HG03571 (cell line): Measurements from ENCODE around the gene CCNY.
A peak's percentile ranks its signal among the peaks of the same experiment; 100 is the strongest.

Experiments used
- ATAC-seq: cut with Tn5 transposase; IDR thresholded peaks from one replicate; pipeline ENCODE4 v1.9.1; 2021; ENCODE audit not compliant: unreplicated experiment

The CCNY gene

DNA sequence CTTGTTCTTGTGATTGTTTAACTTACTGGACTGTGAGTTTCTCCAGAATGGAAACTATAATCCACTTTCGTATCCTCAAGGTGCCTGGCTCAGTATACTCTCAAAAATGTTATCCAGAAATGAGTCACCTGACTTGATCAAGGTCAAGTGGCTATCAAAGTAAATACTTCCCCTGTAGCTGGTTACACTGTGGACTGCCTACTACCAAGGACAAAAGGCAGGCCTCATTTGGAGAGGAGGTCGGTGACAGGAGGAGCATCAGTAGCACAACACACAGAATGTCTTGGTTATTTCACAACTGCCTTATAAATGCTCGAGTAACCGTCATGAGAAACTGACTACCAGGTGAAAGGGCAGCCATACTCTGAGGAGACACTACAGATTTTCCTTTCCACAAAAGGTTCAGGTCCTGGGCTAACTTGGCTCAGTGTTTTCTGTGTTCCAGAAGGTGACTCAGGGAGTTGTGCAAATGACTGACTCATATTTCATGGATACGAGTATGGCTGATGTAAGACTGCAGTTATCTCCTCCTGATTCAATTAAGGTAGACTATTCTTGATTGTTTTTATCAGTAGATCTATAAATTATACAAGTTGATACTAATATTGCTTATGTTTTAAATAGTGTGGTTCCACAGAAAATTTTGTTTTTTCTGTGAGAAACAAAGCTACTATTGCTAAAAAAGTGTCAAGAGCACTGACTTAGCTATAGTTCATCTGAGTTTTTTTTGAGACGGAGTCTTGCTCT, 4.2 kb upstream of the CCNY start:
- ATAC-seq, result no peak

DNA sequence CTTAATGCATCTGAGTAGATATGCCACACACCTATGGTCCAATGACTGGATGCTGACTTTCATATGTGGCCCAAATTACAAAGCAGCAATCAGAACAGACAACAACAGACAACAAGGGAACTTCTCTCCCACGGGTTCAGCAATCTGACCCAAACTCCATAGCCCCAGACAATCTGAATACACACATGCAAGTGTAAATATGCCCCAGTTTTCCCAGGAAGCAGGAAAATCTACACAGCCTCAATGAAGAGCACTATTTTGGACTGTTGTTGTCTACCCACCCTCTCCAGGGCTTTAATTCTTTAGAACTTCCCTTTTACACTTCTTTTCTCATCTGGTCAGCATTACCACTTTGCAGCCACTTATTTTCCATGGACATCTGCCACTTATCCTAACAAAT, 2.0 kb upstream of the CCNY start:
- no peak for ATAC-seq

DNA sequence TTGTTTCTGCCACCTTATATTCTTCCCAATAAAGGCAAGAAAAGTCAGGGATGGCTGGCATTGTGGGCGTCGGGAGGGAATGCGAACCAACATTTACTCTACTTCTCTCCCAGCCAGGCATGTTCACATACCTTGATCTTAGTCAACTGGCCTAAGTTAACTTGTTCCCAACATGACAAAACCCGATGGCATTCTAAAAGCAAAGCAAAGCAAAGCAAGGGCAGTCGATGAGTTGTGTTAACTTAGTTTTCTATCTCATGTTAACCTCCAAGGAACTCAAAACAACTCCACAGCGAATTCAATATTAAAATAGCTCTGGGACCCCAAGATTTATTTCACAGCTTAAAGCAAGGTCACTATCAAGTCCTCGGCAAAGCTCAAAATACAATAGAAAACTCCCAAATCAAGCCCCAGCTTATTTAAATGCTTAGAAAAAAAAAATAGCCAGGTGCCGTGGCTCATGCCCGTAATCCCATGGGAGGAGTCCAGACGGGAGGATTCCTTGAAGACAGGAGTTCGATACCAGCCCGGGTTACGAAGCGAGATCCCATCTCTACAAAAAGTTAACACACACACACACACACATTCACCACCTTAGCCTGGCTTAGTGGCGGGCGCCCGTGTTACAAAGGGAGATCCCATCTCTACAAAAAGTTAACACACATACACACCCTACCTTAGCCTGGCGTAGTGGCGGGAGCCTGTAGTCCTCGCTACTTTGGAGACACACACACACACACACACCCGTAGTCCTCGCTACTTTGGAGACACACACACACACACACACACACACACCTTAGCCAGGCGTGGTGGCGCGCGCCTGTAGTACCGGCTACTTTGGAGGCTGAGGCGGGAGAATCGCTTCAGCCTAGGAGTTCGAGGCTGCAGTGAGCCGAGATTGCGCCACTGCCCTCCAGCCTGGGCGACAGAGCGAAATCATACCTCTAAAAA, 901 bp upstream of the CCNY start:
- ATAC-seq, result no peak

DNA sequence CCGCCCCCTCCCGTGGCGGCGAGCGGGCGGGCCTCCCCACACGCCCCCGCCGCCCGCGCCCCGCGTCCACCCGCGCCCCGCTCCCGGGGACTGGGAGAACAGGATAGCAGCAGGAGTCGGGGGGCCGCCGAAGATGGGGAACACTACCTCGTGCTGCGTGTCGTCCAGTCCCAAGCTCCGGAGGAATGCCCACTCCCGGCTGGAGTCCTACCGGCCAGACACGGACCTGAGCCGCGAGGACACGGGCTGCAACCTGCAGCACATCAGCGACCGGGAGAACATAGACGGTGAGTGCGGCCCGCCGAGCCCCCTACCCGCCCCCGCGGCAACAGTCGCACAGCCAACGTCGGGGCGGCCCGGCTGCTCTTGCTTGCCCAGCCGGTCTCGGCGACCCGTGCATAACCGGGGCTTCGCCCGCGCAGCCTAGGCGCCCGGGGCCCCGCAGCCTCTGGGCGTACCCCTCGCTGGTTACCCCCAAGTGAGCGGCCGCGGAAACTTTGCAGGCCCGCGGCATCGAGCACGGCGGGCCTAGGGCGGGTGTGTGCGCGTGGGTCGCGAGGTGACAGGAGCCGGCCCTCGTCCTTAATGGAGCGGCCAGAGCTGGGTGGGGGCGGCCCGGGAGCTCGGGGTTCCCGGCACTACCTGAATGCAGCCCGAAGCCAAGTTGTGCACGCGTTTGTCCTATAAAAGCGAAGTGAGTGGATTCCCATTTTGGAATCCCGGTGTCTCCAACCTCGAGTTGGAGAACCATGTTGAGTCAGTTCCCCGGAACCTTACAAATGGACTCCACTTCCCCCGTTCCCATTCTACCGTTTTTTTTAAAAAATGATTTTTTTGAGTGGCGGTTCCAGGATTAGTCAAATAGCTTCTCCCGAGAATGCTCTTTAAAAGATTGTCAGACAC, 863 bp downstream of the CCNY start:
- peak; percentile 6 for ATAC-seq

DNA sequence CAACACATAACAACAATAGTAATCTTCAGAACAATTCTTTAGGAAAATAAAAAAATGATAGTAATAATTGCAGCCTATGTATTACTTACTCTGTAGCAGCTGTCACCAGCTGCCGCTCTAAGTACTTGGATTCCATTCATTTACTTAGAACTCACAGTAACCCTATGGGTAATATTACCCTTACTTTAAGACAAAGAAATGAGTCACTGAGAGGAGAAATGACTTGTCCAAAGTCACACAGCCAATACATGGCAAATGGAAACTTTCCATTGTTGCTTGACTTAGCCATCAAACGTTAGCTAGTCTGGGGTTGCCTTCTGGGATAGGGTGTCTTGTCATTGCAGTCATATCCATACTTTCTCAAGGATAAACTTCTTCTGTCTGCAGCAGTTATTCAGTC, 3.6 kb downstream of the CCNY start:
- peak; percentile 26 for ATAC-seq

DNA sequence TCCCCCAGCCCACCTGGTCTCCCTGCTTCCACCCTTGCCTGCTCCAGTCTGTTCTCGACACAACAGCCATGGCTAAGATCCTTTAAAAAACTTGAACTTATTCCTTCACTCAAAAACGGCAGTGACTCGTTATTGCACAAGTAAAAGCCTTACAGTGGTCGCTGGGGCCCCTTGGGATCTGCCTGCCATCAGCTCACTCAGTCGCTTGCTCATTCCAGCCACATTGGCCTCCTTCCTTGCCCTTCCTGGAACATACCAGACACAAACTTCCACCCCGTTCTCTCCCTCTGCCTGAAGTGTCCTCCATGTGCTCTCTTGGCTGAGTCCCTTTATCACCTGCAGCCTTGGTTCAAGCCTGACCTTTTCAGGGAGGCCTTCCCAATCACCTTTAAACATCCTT, 4.7 kb downstream of the CCNY start:
- no peak for ATAC-seq

DNA sequence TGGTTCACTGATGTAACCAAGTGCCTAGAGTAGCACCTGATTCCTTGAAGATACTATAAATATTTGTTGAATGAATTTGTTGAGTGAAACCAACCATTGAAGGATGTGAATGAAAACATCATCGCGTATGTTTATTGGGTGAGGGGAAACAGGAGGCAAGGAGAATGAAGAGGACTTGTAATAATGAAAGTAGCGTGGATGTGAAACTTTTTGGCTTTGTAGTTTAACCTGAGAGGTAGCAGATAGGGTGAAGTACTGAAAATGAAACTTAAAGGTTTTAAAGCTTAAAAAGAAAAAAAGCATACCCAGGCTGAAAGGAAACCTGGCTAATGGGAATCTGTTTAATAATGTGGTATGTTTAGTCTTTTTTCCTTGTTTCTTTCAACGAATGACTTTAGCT, 5.2 kb downstream of the CCNY start:
- peak; percentile 72 for ATAC-seq

DNA sequence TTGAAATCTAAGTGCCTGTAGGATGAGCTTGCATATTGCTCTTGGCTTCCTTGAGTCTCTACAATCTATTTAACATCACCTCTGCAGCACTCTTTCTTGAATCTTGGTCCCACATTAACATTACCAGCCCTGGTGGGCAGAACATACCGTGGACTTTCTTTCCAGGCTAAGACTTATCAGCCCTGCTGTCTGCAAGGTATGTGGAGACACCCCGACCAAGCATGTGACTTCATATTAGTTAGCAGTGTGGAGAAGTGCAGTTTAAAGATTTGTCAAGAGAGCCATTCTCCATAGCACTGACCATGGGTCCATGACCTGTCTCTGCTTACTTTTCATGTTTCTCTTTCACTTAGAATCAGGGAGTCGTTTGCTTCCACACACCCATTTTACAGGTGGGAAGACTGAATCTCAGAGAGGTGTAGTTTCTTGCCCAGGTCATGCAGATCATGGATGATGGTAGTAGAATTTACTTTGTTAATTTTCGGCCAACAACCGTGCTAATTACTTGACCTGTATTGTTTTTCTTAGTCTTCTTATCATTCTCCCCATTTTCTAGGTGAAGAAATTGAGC, 6.0 kb downstream of the CCNY start:
- ATAC-seq, result no peak

DNA sequence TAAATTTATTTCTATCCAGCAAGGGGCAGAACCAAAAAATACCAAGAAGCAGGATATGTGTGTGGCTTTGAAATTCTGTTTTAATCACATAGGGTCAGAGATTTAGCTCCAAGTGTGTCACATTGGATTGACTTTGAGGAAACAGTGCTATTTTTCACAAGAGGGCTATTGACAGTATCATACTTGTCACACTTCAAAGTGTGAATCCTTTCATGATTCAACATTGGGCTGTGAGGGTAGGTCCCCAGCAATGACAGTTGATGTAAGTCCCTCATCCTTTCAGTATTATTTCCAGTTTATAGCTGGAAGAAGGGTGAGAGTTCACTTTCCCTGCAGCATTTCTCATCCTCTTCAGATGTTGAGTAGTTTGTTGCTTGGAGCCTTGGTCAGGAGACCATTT, 7.4 kb downstream of the CCNY start:
- ATAC-seq, result no peak

DNA sequence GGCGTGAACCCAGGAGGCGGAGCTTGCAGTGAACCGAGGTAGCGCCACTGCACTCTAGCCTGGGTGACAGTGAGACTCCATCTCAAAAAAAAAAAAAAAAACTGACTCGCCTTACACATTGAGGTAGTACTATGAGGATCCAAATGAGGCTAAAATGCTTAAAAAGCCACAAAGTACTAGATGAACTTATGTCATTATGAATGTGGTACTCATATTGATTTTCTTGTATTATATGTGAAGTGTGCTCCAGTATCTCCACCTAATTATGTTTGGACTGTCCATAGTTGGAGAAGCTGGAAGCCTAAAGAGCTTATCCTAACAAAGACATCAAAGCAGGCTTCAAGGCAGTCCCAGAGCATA, 9.1 kb downstream of the CCNY start:
- no peak for ATAC-seq

DNA sequence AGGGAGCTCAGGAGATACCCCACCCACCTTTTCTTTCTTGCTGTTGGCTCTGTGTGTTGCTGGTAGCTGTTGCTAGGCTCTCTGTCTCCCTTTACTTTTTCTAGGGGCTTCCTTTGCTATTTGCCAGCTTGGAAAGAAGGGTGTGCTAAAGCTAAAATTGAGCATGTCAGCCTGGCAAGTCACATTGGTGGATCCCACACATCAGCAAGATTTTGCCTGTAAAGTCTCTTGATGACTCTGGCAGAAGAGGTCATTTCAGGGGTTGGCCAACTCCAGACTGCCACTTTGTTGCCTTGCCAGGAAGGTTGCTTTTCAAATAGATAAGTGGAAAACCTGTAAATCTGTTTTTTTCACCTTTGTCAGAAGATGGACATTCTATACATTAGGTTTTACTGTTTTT, 9.9 kb downstream of the CCNY start:
- ATAC-seq, result no peak

DNA sequence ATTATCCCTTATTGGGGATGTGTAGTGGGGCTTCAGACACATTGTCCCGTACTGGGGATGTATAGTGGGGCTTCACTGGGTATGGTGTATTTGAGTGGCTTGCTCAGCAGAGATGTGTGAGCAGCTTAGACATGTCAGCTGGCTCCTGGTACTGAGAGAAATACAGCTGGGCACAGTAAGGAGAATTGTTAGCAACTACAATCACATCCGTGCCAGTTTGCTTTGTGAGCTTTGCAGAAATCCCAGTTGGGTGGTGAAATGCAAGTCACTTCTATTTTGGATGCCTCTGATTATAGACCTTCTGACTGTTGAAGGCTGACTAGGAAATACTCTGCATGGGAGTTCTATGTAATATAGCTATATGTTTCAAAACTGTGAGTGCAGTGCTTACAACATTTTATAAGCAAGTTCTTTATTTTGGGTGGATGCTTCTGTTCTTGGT, 10.8 kb downstream of the CCNY start:
- no peak for ATAC-seq

DNA sequence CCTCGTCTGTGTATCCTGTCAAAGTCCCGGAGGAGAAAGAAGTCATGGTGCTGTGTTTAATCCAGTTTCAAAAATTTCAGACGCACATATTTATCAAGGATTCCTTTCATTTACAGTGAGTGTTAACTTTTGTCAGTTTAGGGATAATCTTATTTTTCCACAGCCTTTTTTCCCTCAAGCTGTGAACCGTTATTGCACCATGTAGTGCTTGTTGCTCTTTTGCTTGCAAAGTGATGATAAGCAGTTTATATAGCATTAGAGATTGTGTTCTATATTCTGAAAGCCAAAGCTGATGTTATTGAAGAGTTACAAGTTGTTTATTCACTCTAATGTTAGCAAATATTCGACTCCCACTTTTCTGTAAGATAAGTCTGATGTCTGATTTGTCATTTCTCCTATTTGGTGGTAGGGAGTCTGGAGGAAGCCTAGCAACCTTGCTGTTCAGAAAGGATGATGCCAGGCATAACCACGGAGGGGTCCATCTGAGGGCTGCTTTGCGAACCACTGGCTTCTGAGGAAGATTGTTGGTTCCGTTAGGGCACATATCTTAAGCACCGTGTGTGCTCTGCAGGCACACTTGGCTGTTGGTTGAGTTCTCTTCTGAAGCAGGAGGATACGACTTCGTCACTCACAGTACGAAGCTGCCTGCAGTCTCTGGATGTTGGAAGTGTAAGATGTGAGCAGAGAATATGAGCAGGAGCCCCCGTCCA, 11.7 kb downstream of the CCNY start:
- no peak for ATAC-seq

DNA sequence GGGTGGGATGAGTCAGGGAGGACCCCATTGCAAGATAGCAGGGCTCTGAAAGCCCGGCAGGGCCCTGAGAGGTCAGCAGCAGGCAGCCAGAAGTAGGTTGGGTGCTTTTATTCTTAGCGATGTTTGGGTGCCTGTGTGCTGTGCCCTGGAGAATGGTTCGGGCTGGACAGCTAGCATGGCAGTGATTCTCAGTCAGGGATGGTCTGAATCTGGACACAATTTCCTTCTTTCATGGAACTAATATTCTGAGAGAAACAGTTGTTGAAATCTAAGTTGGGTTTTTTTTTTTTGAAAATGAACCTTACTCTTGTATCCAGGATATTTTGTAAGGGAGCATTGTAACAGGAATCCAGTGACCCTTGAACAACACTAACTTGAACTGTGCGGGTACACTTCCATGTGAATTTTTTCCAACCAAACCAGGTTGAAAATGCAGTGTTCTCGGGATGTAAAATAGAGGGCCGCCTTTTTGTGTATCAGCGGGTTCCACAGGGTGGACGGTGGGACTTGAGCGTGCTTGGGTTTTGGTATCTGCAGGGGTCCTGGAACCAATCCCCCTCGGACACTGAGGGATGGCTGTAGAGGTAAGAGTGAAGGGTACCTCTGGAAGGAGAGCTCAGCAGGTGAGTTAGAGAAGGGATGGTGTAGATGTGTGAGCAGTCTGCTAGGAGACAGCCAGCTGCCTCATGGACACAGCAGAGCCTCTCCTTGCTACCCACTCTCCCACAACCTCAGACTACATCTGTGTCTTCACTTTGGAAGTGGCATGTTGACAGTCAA, 12.5 kb downstream of the CCNY start:
- ATAC-seq, result no peak

DNA sequence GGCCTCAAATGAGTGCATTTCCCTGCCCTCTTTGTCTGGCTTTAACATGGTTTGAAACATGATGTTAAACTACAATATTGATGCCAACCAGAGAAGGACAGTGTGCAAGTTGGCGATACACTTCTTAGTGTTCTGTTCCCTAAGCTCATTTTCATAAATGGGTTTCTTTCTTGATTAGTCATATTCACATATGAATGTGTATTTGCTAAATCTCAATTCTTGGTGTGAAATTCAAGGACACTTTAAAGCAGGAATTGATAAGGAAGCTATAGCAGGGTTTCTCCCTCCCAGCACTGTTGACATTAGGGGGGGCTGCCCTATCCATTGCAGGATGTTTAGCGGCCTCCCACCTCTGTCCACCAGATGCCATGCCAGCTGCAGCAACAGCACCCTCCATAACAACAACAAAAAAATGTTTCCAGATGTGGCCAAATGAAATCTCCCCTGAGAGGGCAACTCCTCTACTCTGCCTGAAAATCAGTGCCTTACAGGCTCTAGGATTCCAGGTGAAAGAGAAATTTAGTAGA, 13.1 kb downstream of the CCNY start:
- ATAC-seq, result no peak

DNA sequence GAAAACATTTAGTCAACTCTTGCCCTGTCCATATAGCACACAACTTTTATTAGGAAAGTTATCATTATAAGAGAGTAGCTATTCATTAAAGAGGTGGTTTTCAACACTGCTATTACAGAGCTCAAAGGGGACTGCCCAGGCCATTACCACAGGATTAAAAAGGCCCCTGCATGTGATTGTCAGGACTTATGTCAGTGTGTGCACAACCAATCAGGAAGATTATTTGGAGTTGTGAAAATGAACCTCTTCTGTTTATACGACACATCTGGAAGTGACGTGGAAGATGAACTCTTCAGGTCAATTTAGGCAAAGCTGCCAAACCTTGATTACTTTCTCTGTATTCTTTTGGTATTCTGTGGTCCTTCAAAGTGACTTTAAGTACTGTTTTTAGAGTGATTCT, 14.7 kb downstream of the CCNY start:
- no peak for ATAC-seq

DNA sequence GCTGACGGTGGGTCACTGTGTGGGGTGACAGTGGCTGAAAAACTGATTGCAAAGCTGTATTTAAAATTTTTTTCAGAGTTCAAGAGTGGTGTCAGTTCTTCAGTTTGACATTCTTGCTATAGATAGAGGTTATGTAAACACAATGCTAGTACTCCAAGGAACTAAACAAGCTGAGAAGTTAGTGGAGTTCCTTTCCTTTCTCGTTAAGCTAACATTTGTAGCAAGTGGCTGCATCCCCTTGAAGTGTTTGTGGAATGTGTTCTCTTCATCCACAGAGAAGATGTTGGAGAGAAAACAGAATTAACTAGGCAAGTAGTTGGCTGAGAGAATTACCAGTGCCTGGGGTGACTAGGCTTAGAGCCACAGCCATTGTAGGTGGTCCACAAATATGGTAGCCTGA, 15.8 kb downstream of the CCNY start:
- no peak for ATAC-seq

DNA sequence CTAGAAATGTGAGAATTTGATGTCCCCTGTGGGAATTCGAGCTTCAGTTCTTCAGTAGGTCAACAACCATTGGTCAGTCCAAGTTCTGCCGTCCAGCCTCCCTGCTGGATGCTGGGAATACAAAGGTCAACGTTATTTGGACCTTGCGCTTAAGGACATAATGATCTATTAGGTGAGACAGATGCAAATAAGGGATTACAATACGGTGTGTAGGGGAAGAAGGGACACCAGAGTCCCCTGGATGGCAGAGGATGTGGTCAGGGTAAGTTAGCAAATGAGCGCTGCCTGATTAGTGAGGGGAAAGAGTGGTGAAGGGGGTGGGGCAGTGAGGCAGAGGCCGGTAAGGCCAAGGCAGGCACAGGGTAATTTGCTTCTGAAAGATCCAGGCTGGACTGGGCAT, 16.2 kb downstream of the CCNY start:
- ATAC-seq, result peak; percentile 46

DNA sequence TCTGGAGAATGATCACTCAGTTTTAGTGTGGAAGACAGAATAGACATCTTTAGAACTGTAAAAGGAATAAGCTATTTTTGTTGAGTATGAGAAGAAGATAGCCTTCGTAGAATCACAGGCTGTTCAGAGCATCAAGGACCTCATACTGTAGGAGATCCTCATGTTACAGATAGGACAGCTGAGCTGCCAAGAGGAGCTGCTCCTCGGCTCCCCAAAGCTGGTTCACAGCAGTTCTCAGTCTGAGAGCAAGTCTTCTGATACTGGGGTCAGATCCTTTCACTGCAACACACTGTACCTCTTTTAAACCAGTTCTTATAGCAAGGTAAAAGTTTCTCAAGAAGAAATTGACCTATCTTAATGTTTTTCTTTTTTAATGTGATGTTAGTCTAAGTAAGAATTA, 17.1 kb downstream of the CCNY start:
- no peak for ATAC-seq
